Measurements from ENCODE around the gene SCML1.

DNA sequence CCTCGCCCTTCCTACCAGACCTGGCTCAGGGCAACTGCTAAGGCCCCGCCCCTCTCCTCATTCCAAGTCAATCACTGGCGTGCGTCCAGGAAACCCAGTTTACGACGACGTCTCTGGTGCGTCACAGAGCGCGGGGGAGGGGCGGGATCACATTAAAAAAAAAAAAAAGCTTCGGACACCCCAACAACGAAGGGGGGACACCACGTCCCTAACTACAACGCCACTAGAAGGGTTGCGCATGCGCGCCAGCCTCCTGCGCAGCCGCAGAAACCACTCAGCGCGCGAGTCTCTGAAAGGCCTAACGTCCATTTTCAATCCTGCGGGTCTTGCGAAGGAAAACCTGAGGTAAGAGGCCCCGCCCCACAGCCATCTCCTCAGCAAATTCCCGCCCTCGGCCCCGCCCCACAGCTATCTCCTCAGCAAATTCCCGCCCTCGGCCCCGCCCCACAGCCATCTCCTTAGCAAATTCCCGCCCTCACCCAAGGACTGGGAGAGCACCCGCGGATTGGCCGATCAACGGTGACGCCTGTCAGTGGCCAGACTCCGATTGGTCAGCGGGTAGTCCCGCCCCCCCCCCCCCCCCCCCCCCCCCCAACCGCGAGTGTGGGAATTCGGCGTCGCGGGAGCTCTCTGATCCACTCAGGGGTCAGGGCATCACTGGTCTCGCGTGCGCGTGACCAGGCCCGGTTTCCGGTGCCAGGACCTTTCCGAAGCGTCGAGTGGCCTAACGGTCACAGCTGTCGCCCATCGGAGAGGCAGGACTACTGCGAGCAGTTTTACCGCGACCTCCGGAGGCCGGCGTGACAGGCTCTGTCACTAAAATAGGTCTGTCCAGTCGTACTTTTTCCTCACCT is at the start of gene SCML1:
- TF ChIP-seq, protein P1, sequence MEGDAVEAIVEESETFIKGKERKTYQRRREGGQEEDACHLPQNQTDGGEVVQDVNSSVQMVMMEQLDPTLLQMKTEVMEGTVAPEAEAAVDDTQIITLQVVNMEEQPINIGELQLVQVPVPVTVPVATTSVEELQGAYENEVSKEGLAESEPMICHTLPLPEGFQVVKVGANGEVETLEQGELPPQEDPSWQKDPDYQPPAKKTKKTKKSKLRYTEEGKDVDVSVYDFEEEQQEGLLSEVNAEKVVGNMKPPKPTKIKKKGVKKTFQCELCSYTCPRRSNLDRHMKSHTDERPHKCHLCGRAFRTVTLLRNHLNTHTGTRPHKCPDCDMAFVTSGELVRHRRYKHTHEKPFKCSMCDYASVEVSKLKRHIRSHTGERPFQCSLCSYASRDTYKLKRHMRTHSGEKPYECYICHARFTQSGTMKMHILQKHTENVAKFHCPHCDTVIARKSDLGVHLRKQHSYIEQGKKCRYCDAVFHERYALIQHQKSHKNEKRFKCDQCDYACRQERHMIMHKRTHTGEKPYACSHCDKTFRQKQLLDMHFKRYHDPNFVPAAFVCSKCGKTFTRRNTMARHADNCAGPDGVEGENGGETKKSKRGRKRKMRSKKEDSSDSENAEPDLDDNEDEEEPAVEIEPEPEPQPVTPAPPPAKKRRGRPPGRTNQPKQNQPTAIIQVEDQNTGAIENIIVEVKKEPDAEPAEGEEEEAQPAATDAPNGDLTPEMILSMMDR (IDR thresholded peaks at IDR 0.05; ENCODE audit: insufficient read depth, low read depth, low read length): no peak
- TF ChIP-seq EZH2 (IDR thresholded peaks at IDR 0.05; ENCODE audit: insufficient read depth, low read length): no peak

Measured in astrocyte (in vitro differentiated cells and primary cell).